ENCODE data around the gene NR3C2.

- TF ChIP-seq POLR2AphosphoS5 (IDR thresholded peaks at IDR 0.05; ENCODE audit: borderline replicate concordance, low read depth, low read length) = no peak
- TF ChIP-seq EZH2 (IDR thresholded peaks at IDR 0.05) = no peak
These were observed 45.0 kb upstream of the NR3C2 start for GRCh38 chr4:148487181-148487580.
